Activated CD8-positive, alpha-beta memory T cell treated with anti-CD3 and anti-CD28 coated beads, Interleukin-2, amount 50 U/mL, for 1 hour (primary cell): Measurements from ENCODE around the gene CCDC134.

Experiments used
- DNase-seq: peaks from one replicate; pipeline ENCODE4 v3.0.0-alpha.2; 2020; ENCODE audit errors: extremely low read depth

The CCDC134 gene

GRCh38 chr22:41782751-41783150, 17.7 kb upstream of the CCDC134 start:
- DNase-seq: no peak

- DNase-seq: no peak
Measured at GRCh38 chr22:41787331-41787730, 13.1 kb upstream of the CCDC134 start.

- DNase-seq: no peak
Measured at GRCh38 chr22:41793871-41794270, 6.6 kb upstream of the CCDC134 start.

GRCh38 chr22:41798736-41799135, 1.7 kb upstream of the CCDC134 start:
- no peak for DNase-seq

- no peak for DNase-seq
Measured at GRCh38 chr22:41799486-41800347, 762 bp upstream of the CCDC134 start.

GRCh38 chr22:41801147-41801819, 804 bp downstream of the CCDC134 start:
- no peak for DNase-seq

- no peak for DNase-seq
Measured at GRCh38 chr22:41801886-41802285, 1.4 kb downstream of the CCDC134 start.

GRCh38 chr22:41805639-41806038, 5.2 kb downstream of the CCDC134 start:
- DNase-seq: no peak

- DNase-seq: no peak
Measured at GRCh38 chr22:41808400-41808799, 7.9 kb downstream of the CCDC134 start.

- DNase-seq: no peak
Measured at GRCh38 chr22:41810022-41810421, 9.5 kb downstream of the CCDC134 start.

- no peak for DNase-seq
Measured at GRCh38 chr22:41812805-41813545, 12.5 kb downstream of the CCDC134 start.

GRCh38 chr22:41813726-41814410, 13.4 kb downstream of the CCDC134 start:
- no peak for DNase-seq

- no peak for DNase-seq
Measured at GRCh38 chr22:41815716-41816115, 15.2 kb downstream of the CCDC134 start.

GRCh38 chr22:41816241-41816640, 15.8 kb downstream of the CCDC134 start:
- DNase-seq: no peak

GRCh38 chr22:41816871-41817270, 16.4 kb downstream of the CCDC134 start:
- no peak for DNase-seq

GRCh38 chr22:41818011-41818410, 17.5 kb downstream of the CCDC134 start:
- DNase-seq: no peak

GRCh38 chr22:41818596-41818995, 18.1 kb downstream of the CCDC134 start:
- no peak for DNase-seq

GRCh38 chr22:41819257-41819656, 18.8 kb downstream of the CCDC134 start:
- no peak for DNase-seq

- no peak for DNase-seq
Measured at GRCh38 chr22:41820447-41820846, 20.0 kb downstream of the CCDC134 start.

- no peak for DNase-seq
Measured at GRCh38 chr22:41821471-41822316, 21.2 kb downstream of the CCDC134 start.
